HG03060 (cell line): ENCODE results near the gene RGS6.

Source experiments
- ATAC-seq: cut with Tn5 transposase; IDR thresholded peaks from one replicate; pipeline ENCODE4 v1.9.1; 2021; ENCODE audit warnings: low read depth, moderate number of reproducible peaks; ENCODE audit not compliant: unreplicated experiment

The RGS6 gene

DNA sequence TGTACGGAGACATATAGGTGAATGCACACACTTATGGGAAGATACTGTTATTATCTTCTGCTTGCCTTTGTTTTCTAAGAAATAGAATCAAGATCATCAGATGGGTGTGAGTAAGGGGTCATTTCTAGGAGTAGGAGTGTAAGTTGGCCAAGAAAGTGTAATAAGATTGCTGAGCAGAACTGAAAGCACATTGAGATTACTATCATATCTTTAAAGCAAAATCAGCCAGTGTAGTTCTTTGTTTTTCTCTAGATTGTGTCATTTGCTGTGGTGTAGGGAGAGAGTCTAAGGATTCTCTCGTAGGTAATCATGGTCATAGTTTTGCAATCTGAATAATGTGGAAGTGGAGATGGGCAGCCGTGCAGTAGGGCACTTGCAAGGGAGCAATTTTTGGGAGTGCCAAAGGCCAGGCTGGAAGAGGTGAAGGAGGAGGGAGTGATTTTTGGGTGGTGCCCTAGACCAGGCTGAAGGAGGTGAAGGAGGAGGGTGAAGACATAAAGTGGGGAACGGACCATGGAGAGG is 131.6 kb downstream of the RGS6 start:
- ATAC-seq: no peak

DNA sequence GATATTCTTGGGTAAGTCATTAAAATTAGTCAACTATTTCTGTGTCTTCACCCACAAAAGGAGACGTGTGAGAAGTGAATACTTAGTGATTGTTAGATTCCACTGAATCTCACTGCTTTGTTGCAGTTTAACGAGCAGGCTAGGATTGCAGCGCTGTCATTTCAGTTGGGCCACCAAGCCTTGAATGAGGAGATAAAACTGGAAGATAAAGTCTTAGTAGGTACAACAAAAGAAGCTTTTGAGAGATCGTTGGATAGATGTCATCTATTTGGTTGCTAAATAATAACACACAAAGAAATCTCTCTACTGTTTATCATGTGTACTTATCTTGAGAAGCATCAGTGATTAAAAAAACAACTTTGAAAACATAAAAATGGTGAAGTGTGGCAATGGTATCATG is 132.3 kb downstream of the RGS6 start:
- no peak for ATAC-seq

DNA sequence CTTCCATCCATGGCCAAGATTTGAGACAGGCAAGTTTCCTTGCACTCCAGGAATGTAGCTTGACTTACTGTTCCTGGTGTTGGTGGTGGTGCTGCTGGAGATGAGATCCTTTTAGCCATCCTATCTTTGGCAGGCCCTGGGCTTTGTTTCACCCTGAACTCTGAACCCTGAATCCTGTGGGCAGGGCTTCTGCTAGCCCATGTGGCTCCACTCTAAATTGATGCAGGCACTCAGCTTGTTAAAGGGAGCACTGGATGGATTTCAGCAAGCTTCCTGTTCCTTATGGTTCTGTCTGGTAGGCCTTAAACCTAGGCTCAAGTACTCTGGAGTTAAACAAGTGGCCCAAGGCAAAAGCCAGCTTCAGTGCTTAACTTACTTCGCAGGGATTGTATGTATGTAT is 138.2 kb downstream of the RGS6 start:
- ATAC-seq: no peak

DNA sequence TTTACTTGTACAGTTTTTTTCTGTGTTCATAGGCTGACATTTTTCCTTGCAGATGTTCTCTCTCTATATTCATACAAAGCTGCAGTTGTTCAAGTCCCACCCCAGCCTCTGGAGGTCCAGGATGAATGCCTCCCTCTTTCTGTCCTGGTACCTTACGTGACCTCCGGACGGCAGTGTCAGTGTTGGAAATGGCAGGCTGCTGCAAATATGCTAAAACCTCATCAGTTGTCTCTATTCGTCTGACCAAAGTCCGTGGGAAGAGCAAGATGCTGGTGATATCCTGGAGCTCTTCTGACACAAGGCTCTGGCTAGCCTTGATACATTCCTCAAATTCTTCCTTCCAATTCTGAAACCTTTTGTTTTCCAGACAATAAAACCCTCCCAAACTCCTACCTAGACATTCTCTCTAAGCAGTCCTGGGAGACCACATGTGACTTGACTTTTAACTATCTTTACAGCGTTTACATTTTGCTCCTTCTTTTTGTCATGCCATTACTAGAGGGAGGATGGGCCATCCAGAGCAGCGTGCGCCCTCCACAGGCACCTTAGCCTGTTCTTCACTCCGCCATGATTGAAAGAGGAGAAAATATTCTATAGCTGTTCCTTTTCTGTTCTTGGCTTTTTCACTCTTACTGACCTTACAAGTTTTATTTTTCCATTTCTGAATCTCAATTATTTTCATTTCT is 143.6 kb downstream of the RGS6 start:
- no peak for ATAC-seq

DNA sequence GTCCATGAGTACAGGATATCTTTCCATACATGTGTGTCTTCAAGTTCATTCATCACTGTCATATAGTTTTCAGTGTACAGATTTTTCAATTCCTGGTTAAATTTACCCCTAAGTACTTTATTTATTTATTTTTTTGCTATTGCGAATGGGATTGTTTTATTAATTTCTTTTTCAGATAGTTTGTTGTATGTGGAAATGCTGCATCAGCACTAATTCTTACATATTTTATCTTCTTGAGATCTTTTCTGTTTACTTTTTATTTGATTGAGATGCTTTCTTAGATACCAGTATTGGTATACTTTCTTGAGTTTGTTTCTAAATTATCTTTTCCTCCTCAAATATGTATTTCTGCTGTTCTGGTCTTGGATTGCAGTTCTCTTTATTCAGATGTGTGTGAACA is 148.9 kb downstream of the RGS6 start:
- ATAC-seq: no peak

DNA sequence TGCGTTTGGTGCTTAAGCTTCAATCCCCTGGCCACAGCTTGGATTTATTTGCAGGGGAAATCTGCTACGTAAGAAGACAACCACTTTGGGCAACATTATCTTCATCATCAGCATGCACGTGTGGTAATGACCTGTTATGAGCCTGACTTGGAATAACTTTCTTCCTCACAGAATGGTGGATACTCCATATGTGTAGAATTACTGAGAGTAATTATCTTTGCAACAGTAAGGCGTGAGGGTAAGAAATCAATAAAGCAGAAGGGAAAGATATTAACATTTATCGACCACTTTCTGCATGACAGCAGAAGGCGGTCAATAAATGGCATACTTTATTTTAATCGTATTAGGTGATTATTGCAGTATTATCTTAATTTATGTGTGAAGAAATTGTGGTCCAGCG is 152.7 kb downstream of the RGS6 start:
- no peak for ATAC-seq

DNA sequence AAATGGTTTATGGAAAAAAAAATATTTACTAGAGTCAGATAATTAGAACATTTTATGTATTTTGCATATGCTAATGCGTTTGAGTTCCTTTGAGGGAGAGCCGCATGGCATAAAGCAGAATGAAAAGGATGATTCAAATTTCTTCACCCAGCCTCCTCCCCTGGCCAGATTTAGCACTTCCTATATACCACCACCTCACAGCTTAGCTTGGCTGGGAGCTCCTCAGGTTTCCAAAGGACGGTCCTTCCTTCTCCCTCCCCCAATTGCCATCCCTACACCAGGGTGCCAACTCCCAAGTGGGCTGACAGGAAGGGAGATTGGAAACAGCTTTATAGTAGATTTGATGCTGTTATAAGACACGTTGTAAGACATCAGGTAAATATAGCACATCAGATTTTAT is 157.4 kb downstream of the RGS6 start:
- no peak for ATAC-seq

DNA sequence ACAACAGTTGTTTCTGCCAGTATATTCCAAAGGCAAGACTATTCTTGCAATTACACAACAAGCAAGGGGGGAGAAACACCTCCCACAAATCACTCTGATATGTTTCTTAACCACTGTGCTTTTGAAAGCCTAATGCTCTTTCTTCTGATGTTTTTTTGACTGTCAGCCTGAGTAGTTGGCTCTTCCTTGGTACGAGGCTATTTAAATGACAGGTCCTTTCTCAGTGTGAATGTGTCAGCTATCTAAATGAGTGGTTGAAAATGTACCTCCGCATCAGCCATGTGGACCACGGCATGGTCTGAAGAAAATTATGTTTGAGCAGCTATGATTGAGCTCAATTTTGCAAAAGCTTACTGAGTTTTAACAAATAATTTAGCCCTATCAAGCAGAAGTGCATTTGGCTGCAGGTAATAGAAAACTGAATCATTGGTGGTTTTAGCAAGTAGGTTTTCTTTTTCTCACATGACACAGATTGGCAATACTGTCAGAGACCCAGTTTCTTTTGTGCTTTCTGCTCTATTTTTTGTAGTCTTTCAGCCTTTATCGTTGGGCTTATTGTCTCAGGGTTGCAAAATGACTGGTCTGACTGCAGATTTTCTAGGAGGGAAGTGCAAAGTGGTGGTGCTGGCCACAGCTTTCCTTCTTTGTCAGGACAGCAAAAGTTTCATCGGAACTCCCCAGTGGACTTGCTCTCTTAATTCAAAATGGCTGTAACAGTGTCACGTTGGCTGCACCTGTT is 162.8 kb downstream of the RGS6 start:
- no peak for ATAC-seq

DNA sequence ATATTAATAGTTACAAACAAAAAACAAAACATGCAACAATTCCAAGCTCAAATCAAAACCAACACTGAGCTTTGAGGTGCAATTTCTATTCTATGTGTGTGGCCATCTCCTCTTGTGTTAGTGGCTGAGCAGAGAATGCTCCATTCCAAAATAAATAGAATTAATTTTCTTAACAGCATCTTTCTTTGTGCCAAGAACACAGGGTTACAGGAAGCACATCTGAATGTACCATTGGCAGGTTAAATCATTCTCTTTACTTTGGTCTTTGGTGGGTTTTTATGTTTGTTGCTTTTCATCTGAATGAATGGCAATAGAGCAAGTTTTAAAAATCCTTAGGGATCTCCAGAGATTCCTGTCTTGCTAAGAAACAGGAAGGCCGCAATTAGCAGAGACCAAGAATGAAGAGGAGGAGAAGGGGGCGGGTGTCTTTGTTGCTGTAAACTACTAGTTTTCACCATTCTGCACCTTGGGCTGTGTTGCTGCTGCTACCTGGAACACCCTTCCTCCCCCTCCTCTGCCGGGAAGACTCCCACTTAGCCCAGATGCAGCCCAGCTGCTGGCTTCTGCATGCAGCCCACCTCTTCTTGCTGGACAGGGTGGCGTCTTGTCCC is 165.0 kb downstream of the RGS6 start:
- no peak for ATAC-seq

DNA sequence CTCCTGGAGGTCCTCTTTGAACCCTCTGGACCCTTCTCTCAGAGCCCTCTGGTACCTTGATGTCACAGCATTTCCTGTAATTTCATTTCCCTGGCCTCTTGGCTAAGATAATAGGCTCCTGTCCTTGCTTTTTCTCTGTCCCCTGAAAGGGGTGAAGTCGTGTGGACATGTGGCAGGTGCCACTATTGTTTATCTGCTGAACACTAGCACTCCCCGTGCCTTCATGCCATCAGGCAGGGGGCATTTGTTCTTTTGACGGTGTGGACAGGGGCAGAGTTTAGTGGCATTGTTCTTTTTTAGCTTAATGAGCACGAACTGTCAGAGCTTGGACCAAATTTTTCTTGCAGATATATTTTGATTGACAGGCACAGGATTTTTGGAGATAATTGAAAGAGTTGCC is 166.0 kb downstream of the RGS6 start:
- ATAC-seq: no peak

DNA sequence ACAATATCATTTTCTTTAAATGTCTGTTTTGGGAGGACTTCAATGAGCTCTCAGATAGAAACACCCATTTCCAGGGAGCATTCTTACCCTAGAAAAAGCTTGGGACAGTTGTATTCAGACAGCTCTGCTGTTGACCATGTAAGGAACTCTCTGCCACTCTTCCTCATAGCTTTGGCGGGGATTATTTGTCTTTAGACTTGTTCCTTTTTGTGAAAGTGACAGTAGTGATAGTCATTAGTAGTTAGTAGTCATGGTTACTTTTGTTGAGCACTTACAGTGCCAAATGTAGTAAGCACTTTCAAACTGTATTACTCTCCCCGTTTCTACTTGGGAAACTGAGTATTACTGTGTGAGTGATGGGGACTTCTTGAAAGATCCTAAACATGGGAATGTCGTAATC is 167.3 kb downstream of the RGS6 start:
- no peak for ATAC-seq

DNA sequence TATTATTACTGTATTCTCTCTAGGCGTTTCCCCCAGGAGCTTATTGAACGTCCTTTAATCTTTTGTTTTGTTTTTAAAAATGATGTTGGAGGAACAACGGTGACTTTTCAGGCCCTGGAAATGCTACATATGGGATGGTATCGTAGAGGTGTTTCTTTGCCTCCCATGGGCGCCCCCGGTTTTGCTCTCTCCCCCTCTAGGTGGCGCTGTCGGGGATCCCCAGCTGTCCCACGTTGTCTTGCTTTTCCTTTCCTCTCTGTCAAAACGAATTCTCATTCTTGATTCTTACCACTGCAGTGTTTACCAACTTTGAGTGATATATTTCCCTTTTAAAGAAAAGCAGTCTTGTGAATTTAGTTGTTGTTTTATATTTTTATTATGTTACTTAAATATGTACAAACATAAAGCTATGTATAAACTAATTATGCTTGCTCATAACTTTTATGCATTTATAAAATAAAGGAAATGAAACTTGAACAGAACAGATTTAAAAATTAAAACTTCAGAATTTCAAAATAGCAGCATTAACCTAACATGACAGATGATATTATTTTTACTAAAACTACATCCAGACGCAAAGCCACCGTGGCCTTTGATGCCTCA is 171.9 kb downstream of the RGS6 start:
- ATAC-seq: no peak

DNA sequence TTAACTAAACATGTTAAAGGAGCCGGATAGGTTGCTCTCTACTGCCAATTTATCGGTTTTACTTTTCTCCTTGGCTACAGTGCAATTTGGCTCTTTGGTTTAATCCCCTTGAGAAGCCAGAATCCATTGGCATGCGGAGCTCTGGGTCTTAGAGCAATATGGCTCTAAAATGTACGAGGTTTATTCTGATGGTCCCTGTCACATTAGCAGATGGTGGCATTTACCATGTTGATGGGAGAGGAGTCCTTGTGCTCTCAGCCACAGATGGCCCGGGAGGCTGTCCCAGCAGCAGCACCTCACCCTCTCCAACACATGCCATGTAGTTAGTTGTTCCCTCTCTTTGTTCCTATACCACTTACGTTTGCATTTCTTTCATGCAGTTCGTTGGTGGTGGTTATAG is 179.7 kb downstream of the RGS6 start:
- no peak for ATAC-seq

DNA sequence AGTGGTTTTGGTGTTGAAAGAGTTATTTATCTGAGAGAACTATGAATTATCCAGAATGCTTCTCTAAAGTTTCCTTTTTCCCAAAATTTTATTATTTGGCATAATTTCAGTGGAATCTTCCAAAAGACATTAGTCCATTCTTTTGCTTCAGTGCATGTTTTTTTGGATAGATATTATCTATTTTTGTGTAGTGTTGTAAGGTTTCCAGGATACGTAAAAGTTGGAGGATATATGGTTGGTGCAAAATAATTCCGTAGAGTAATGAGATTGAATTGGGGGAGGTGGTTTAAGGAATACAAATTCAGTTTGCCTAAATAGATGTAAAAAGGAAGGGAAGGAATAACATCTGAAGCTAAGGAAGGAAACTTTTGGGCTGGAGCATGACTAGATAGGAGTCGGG is 186.6 kb downstream of the RGS6 start:
- no peak for ATAC-seq

DNA sequence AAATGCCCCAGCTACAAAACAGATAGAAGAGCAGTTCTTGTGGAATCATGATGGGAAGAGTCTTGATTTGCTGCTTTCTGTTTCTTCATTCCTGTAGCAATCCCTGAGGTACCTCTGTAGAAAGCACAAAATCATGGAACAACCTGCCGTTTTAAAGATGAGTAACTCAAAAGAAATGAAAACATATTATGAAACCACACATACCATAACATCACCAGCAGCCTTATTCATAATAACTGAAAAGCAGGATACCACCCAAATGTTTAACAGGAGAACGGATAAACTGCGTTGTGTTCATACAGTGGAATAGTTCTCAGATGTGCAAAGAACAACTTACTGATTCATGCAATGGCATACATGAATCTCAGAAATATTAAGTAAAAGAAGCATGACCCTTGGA is 188.1 kb downstream of the RGS6 start:
- no peak for ATAC-seq

DNA sequence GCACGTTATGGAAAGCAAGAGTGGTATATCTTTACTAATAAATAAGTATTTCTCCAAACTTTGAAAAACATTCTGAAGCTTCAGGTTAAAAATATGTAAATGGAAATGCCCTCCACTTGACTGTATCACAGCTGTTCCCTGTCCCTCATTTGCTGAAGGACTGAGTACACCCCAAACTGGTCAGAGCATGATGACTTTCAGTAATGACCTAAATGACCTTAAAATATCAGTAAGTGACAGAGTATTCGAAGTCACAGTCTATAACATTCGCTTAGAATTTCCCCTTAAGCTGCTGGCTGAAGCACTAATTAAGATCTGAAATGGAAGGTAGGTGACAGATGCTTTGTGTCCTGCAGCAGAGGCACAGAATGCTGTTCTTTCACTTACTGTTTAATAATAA is 191.5 kb downstream of the RGS6 start:
- no peak for ATAC-seq

DNA sequence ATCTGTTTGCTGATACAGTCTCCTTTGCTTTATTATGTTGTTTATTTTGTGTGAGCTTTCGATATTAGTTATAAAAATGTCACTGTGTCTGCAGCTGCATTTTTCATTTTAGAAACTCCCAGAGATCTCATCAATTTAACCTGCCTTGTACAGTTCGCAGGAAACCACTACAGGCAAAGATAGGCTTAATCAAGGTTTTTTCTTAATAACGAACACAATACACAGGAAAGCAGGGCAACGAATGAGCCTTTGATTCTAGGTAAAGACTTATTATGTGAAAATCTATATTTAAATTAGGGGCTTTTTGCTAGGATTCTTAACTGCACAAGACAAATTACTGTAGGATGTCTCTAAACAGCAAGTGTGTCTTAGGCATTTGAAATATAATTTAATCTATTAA is 191.9 kb downstream of the RGS6 start:
- no peak for ATAC-seq

DNA sequence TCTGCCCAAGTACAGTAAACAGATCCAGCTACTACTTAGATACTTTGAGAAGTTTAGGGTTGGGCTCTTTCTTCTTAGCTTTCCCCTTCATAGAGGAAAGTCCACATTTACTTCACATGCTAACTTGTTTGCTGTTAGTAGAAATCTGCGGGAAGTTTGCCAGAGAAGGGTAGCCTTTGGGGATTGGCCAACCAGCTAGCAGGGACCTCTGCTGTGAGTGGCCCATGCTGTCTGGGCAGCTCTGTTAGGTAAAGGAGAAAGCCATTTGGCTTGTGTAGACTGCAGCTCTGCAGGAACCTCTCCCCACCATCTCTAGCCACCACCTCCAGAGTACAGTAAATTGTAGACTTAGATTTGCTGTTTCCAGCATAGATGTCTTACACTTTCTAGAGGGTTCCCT is 193.9 kb downstream of the RGS6 start:
- no peak for ATAC-seq

DNA sequence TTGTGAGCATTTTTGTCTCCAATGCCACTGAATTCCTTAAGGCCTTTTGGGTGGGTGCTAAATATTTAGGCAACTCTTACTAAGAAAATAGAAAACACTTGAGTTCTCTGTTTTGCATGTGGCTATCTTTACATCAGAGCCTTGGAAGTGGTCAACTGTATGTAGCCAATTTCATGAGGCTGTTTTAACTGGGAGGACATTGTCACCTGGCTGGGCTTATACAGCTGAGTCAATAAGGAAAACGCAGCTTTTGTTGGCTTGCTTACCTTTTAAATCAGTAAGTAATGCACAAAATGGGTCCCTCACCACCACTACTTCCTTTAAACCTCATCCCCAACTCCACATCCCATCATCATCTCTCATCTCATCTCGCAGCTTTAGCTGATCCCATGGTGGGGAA is 194.3 kb downstream of the RGS6 start:
- no peak for ATAC-seq

DNA sequence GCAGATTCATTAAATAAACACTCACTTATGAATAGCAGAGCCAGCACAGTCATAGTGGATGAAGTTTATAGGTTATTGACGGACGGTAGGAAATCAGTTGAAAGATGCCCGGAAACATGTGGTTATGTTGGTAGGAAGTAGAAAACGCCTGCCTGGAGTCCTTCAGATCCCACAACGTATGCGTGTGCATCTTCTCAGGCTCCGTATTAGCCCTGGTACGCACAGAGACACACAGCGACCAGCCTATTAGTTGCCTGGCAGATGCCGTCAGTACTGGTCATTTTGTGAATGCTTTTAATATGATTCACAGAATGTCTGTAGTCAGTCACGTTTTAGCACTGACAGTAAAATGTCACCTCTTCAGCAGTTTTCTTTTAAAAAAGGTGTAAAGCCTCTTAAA is 196.4 kb downstream of the RGS6 start:
- ATAC-seq: no peak

DNA sequence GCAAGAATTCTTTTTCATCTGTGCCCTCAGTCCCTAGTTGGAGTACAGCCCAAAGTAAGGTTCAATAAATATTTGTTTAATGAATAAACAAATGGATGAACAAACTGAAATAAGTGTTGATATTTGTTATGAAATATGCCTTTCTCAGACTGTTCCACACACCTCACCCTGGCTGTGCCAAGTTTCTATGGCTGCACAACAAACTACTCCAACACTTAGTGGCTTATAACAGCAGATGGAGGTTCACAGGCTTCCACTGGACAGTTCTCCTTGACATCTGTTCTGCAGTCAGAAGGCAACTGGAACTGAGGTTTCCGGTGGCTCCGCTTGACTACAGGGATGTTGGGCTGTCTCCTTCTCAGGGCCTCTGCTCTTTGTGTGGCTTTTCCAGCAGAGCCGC is 197.1 kb downstream of the RGS6 start:
- ATAC-seq: no peak
